ENCODE measurements around the gene AJUBA.
"Not testable (repeated sequence)": the region's sequence is repeated elsewhere in the genome, so short reads cannot be mapped to it uniquely, and the experiment has no call there.

AJUBA gene

DNA sequence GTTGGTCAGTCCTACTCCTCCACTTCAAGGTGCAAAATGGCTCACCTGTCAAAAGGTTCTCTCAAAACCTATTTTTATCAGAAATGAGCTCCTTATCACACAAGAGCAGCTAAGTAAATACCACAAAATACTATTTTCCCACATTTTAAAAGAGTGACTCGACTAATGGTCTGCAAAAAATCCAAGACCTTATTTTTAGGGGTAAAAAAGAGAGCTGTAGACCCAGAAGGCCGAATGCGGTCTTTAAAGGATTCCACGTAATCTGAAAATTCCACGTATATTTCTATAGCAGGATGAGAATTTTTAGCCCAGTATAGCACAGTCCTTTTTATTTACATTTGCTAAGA lies 23.8 kb upstream of the AJUBA start:
- no peak for DNase-seq

DNA sequence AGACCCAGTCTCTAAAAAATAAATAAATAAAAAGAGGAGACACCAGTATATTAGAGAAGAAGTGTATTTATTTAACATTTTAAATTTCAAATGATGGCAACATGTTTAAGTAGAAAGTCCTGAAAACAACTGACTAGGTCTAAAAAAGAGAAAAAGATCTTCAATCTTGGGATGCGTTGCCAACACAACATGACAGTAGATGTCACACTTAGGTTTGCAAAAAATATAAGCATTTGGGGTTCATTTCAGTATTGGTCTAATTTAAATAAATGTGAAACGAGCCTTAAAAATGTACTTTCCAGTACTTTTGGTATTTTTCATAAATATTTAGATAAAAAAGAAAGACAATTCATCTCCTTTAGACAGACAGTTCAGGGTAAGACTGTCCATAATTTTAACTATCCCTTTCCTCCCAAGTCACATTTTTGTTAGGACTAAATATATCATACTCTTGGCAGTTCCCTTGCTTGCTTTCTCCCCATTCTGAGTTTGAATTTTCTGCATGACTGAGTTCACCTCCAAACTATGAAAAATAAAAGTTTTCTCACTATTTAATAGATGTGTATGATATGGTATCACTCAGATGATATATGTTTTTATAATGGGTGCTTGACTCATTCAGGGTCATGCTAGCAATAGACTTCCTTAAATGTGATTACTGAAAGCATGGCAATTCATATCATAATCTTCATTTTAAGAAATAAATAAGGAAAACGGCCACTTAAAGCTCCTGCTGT lies 23.3 kb upstream of the AJUBA start:
- no peak for DNase-seq

DNA sequence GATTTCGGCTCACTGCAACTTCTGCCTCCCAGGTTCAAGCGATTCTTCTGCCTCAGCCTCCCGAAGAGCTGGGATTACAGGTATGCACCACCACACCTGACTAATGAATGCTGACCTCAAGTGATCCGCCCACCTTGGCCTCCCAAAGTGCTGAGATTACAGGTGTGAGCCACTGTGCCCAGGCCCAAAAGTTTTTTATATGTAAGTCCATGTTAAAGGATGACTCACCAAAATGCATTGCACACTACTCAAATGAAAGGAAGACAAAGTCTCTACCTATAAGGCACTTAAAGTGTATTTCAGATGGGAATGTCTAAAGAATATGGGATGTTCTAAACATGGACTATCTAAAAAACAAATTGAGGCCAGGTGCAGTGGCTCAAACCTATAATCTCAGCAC lies 21.9 kb upstream of the AJUBA start:
- not testable (repeated sequence) for DNase-seq

DNA sequence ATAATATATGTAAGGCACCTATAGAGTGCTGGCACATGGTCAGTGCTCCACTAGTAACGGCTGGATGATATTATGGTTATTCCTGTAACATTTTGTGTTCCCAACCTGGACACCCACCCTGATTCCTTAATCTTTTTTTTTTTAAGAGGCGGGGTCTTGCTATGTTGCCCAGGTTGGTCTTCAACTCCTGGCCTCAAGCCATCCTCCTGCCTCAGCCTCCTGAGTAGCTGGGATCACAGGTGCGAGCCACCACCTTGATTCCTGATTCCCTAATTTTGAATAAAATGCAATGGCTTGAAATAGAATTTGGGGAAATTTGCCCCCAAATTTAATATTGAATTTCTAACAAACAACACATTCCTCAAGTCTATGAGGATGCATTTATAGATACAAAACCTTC lies 20.2 kb upstream of the AJUBA start:
- DNase-seq, result no peak

DNA sequence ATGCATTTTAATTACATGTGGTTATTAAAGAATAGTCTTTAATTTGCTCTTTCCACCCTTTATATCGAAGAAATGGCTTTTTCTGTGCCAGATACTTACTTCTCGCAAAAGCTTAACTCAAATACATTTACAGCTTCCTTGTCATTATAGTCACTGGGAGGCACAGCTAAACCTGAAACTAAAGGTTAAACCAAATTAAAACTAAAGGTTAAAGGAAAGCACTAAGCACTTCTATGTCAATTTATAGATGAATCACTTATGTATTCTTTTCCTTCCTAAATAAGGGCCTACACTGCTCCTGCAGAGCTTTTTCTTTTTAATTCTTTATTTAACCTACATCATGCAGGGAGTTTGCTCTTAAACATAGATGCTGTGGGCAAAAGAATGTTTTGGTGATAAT lies 18.5 kb upstream of the AJUBA start:
- DNase-seq, result no peak

DNA sequence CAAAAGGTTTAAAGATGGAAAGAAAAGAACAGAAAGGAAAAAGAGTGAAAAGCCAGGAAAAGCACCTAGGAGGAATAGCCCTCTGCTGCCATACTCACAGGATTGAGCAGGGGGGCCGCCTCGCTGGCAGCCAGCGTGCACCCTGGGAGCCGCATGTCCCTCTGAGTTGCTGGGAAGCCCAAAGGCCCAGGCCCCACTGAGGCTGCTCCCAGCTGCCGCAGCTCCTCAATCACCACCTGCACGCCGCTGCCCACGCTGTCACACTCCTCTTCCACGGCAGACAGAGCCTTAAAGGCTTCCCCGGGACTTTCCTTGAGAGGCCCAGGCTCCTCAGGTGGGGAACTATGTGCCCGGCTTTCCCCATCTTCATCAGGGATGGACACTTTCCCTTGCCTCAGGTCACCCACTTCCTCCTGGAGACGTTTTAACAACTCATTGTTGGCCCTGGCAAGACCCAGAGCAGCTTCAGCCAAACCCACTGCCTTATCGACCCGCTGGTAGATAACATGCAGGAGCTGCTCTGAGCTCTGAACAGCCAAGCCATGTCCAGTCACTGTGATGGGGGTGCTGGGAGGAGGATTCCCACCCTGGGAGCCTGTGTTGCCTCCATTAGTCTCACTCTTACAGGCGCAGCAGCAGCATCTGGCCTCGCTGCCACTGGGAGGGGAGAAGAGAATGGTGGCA lies 16.1 kb upstream of the AJUBA start:
- DNase-seq, result no peak

DNA sequence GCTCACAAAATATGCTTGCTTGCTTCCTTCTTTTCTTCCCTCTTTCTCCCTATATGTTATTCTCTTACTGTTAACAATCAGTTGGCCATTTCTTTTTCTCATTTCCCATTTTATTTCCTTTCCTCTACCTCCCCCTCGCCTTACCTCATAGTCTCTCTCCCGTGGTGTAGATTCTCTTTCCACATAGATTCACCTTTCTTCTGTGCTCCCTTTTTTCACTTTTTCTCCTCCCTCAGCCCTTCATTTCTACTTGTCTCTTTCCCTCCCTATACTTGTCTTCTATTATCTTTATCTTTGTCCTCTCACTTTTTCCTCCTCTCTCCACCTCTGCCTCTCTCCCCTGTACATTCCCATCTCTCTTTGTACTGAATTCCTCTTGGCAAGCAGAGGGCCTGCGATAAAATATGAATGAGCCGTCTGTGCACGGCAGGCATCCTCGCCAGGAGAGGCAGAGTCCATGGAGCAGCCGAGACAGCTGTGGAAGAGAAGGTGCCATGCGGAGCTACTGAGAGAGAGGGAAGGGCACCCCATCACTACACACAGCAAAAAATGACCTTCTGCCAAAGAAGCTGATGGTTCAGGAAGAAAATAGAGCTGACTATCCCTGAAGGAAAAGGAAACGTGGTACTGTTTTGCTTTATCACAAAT lies 15.4 kb upstream of the AJUBA start:
- no peak for DNase-seq

DNA sequence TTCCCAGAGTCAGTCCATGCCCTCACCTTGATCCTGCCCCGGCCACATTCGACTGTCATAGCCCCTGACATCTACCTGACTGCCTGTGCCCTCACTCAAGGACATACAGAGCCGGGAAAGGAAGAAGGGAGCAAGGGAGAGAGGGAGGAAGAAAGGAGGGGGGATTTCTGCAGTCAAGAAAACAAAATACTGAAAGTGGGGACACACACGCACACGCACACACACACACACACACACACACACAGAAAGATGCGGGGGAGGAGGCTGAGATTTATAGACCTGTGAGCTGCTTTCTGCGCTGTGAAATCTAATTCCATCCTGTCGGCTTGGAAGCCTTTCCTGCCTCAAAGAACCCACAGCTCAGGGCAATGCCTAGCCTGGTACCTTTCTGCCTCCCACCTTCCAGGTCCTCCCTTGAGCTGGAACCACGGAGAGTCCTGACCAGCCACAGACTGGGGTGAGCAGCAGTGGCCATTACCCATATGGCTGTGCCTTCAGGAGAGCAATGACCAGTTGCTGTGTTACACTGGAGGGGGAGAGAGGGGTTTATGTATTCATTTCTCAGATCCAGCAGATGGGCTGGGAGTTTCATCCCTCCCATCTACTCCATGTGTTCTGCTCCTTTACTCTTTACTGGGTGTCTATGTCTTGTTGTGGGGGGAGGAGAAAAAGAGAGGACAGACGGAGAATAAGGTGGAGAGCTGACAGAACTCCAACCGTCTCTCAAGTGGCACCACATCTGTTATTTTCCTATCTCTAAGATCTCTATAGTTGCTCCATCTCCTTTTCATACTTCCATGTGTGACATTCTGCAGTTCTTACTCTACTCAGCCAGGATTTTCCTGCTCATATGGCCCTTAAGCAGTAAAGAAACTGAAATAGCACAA lies 14.7 kb upstream of the AJUBA start:
- no peak for DNase-seq

DNA sequence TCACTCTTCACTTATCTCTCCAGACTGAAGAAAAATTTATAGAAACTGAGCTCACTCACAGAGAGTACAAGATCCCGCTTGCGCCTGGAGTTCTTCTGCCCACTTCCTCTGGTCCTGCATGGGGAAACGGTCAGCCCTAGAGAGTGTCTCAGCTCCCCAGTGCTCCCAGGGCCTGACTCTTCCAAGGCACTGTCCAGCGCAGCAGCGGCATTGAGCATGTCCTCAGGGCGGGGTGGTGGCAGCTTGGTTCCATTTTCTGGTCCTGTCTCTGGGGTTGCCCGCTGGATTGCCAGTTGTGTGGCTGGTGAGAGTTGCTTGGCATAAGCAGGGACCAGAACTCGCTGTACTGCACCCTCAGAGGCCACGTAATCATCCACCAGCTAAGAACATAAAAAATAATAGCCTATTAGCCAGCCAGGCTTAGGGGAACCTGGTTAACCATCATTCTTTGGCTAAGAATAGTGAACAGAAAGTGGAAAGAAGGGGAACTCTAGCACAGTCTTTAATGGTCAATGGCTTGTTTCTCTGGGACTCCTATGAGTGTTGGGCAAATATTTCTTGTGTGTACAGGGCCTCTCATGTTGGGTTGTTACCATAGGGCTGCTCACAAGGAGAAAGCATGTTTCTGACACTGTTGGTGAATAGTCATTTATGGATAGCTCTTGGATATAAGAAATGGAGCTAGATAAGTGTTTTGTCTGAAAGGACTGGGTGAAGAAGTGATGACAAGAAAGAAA lies 13.7 kb upstream of the AJUBA start:
- no peak for DNase-seq

DNA sequence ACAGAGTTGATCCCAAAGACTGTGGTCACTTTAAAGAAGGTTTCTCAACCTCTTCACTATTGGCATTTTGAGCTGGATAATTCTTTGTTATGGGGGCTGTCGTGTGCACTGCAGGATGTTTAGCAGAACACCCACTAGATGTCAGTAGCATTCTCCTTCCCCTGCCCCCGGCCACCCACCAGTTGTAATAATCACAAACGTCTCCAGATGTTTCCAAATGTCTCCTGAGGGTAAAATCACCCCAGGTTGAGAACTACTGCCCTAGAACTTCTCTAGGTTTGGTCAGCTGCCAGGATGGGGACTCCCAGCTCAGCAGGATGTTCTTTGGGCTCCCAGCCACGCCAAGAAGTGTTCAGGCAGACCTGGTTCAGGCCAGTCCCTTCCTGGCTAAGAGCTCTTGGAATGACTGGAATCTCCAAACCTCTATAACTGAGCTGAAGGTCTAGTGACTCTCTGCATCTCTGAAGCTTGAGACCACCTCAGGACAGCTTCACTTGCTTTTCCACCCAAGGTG lies 12.5 kb upstream of the AJUBA start:
- peak; percentile 4 for DNase-seq

DNA sequence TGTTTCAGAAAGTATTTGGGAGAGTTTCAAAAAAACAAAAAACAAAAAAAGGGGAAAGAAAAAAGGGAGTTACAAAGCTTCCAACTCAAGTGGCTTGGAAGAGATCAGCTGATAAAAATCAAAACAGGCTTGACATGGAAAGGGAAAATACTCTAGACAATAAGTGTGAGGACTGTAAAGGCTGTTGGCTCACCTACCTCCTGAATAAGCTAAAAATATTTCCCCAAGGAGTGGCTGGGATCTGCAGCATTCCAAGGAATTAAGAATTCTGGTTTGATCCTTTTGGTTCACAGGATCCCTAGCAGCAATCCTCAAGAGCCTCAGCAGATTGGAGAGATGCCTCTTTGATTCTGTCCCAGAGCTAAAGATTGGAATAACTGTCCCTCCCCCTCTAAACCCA lies 11.2 kb upstream of the AJUBA start:
- DNase-seq, result no peak

DNA sequence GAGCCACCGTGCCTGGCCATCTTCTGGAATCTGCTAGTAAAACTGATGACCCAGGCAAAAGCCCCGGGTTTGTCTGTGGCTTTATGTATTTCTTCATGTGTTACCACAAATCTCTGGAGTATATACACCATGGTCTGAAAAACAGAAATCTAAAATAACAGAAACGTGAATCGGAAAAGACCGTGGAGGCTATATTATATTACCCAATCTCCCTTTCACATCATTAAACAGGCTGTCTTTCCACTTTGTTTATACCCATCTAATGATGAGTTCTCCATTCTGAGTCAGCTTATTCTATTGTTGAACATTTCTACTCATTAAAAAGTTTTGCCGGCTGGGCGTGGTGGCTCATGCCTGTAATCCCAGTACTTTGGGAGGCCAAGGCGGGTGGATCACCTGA lies 9.5 kb upstream of the AJUBA start:
- DNase-seq, result no peak

DNA sequence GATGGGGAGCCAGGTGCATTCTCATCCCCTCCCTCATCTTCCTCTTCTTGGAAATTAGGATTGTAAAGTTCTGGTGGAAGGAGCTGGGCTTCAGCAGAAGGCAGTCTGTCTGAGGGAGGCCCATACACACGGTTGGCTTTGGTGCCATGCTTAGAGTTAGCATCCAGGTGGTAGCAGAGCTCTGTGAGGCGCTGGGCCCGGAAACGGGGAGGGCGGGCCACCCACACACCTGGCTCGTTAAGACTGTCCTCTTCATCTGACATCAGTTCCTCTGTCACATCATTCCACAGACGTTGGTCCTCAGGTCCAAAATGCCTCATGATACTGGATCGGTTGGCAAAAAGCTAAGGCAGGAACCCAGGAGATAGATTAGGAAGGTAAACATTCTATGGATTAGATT lies 4.9 kb upstream of the AJUBA start:
- no peak for DNase-seq

DNA sequence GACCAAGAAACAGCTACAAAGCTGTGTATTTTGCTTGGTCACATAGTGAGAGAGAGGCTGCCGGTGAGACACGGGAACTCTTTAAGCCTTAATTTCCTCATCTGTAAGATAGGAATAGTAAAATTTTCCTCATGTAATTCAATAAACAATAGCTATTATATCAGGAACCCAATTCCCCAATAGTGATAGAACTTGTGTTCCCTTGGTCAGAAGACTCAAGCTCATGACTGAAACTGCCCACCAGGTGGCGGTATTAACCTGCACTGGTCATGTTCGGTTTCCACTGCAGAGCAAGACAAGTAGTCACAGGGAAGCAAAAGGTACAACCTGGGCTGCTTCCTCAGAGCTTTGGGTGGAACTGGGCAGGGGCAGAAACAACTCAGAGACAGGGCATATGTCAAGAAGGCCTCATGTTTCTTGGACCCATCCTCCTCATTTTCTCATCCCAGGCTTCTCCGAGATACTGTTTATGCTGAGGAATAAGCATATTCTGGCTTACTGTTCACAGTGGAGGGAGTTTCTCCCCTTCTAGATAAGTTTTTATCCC lies 4.2 kb upstream of the AJUBA start:
- peak; percentile 78 for DNase-seq

DNA sequence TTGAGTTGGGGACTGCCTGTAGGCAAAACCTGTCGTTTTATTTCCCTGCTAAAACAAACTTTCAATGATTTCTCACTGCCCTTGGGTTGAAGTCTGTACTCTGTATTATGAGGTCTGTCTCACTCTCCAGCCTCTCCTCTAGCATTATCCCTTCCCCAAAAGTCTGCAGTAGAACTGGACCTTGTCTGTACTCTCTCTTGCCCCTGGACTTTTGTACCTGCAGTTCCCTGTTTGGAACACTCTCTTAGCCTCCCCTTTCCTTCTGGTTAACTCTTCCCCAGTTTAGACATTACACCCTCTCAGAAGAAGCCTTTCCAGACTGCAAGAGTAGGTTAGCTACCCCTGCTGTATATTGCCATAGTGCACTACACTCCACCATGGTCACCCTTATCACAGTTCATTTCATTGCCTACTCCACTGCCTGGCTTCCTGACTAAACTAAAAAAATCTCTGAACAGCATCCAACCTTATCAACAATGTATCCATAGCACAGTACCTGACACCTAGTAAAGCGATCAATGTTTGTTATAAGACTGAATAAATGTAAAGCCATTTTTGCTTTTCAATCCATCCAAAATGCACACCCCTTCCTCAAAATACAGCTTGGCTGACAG lies 3.6 kb upstream of the AJUBA start:
- no peak for DNase-seq

DNA sequence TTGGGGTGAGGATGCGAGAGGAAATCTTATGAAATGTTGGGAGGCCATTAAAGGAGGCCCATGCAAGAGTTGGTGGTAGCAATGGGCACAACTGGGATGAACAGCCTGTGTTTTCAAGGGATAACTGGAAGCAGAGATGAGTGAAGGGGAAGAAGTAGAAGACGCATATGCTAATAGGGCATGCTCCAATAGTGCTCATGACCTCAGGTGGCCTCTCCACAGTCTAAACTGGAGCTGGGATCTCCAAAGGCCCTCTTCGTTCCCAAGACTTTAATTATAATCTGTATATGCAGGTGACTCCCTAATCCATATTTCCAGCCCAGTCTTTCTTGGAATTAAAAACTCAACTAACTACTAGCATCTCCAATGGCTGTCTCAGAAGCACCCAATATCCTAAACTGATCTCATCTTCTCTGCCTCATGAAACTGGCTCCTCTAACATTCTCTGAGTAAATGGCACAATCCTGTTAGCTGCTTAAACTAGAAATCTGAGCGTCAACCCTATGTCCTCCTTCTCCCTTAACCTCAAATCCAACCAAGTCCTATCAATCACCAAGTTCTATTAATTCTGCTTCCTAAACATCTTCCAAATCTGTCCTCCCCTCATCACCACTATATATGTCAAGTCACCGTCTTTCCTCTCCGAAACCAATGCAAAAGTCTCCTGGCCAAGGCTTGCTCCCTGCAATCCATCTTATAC lies 2.8 kb upstream of the AJUBA start:
- no peak for DNase-seq

DNA sequence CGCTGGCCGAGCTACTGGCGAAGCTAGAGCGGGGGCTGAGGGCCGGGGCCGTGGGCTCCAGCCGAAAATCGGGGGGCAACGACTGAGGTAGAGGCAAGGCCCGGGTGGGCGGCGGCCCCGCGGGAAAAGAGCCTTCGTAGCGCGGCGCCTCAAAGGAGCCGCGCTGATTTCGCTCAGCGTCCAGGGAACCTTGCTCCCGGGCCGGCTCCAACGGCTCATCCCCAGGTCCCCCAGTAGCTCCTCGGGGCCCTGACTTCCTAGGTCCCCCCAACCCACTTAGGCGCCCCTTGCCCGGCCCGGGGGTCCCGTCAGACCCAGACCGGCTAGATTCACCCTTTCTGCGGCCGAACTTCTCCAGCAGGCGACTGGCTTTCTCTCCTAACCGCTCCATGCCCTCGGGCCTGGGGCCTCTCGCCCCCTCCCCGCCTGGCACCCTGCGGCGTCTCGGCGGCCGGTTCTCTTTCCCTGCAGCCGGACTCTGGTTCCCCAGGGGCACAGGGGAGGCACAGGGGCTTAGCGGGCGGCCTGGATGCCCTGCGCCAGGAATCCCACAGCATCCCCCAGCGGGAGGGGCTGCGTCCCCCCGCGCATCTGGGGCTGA lies 375 bp downstream of the AJUBA start:
- no peak for DNase-seq

DNA sequence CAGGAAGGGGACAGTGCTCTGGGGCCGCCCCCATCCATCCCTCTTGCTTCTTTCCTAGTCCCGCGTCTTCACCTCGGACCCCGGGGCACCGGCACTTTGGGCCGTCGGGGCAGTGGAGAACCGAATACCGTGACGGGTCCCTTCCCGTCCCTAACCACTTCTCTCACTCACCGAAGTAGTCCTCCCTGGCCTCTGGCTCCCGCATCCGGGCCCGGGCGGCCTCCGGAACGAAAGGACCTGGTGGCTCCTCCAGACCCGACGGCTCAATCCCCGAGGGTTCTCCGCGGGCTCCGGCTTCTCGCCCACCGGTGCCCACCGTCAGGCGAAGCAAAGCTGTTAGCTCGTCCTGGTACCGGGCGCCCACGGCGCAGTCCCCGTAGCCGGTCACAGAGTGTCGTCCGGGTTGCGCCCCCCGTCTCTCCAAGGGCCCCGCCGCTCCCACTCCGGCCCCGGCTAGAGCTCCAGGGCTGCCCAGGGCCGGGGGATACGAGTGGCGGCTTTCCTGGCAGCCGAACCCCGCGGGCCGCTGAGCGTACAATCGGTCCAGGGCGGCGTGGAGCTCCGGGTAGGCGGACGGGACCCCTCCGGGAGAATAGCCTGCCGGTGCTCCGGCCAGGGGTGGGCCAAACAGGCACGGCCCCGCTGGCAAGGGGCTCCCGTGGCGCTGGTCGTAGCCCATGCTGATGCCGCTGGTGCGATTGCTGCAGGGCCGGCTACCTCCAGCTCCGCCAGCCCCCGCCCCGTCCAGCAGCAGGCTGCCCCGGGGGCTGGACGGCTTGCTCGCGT lies 1.1 kb downstream of the AJUBA start:
- peak; percentile 5 for DNase-seq

DNA sequence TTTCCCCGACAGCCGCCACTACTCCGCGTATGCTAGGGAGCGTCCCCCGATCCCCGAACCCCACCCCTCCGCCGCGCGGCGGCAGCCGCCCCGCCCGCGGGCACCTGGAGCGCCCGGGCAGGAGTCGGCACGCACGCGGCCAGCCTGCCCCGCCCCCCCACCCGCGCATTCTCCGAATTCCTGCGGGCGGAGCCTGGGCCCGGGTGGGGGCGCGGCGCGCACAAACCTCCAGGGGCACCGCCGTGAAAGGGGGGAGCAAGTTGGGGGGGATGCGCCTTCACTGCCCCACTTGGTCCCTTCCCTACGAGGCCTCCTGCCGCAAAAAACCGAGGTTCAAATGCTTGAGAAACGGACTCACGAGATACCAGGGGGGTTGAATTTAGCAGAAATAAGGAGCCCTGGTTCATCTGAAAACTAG lies 1.7 kb downstream of the AJUBA start:
- DNase-seq, result peak; percentile 35
